GM18511 (cell line): ENCODE data around the gene SLC52A1.
"Not testable (repeated sequence)": the region's sequence is repeated elsewhere in the genome, so short reads cannot be mapped to it uniquely, and the experiment has no call there.

ENCODE experiments used
- ATAC-seq: cut with Tn5 transposase; IDR thresholded peaks from one replicate; pipeline ENCODE4 v1.9.1; 2021; ENCODE audit warnings: mild to moderate bottlenecking, moderate library complexity; ENCODE audit not compliant: unreplicated experiment

SLC52A1 gene

DNA sequence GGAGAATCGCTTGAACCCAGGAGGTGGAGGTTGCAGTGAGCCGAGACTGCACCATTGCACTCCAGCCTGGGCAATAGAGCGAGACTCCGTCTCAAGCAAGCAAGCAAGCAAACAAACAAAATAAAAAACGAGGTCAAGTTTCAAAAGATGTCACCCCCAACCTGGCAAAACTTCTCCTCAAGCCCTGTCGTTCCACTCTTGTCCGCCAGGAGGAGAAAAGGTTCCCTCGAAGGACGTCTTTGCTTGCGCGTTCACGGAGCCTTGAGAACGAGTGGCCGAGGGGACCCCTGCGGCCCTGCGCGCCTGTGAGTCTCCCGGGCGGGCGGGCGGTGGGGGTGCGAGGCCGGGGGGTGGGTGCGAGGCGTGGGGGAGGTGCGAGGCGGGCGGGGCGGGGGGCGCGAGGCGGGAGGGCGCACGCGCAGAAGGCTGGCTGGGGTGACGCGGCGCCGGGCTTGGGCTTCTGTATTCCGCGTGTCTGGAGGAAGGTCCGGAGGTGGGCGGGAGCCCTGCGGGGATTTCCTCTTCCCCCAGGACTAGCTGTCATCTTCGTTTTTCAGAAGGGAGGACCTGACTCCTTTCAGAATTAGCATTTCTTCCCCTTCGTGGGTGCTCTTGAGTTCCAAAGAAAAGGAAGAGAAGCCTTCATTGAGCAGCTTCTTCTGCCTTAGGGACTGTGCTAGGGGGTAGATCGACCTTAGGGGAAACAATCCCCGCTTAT, 3.7 kb downstream of the SLC52A1 start:
- ATAC-seq, result peak; percentile 66

GRCh38 chr17:5030168-5030567, 5.1 kb downstream of the SLC52A1 start:
- ATAC-seq, result not testable (repeated sequence)

DNA sequence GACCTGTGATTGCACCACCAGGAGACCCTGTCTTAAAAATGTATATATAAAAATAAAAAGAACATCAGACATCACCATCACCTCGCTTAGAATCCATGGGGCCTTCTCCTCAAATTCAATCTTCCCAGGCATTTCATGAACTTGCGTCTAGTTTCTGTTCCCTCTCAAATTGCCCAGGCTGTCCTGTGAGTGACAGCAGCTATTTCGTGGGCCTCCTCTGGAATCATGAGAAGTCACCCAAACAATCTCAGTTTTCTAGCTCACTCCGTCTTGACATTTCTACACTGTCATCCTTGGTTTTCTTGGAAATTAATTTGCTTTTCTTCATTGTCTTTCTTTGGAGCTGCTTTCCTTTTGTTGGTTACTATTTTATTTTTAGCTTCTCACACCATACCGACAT, 7.3 kb downstream of the SLC52A1 start:
- no peak for ATAC-seq

GRCh38 chr17:5027299-5027698, 7.9 kb downstream of the SLC52A1 start:
- no peak for ATAC-seq

DNA sequence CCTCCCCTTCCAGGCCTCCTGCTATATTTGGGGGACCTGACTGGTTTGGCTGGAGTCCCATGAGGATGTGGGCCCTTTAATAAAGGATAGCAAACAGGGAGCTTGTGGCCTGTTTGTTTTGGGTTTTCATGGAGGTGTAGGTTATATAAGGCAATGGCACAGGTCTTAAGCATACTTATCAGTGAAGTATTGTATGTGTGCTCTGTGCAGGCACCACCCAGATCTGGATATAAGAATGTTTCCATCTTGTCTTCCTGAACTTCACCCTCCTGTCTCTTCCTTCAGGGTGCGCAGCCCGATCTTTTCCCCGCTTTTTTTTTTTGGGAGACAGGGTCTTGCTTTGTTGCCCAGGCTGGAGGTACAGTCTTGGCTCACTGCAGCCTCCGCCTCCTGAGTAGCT, 10.6 kb downstream of the SLC52A1 start:
- no peak for ATAC-seq

GRCh38 chr17:5023588-5024147, 11.6 kb downstream of the SLC52A1 start:
- ATAC-seq, result no peak

DNA sequence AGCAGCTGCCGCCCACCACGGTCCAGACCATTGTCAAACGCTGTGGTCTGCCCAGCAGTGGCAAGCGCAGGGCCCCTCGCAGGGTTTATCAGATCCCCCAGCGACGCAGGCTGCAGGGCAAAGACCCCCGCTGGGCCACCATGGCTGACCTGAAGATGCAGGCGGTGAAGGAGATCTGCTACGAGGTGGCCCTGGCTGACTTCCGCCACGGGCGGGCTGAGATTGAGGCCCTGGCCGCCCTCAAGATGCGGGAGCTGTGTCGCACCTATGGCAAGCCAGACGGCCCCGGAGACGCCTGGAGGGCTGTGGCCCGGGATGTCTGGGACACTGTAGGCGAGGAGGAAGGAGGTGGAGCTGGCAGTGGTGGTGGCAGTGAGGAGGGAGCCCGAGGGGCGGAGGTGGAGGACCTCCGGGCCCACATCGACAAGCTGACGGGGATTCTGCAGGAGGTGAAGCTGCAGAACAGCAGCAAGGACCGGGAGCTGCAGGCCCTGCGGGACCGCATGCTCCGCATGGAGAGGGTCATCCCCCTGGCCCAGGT, 13.0 kb downstream of the SLC52A1 start:
- ATAC-seq, result no peak

GRCh38 chr17:5020502-5021023, 14.7 kb downstream of the SLC52A1 start:
- no peak for ATAC-seq

GRCh38 chr17:5019475-5019956, 15.7 kb downstream of the SLC52A1 start:
- ATAC-seq, result no peak

DNA sequence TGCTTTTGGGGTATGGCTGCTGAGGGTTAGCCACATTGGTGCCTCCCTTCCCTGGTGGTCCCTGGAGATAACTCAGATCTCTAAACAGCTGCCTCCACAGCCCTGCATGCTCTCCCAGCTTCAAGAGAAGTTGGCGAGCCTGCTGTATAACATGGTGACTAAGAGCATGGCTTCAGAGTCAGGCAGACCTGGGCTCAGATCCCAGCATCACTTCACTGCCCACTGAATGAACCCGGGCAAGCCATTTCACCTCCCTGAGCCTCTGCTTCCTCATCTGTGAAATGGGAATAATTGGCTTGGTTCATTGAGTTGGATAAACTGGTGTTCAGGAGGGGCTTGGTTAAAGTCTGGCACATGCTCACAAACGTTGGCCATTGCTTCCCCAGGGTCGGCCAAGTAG, 20.9 kb downstream of the SLC52A1 start:
- ATAC-seq, result no peak

GRCh38 chr17:5011928-5012327, 23.3 kb downstream of the SLC52A1 start:
- ATAC-seq, result no peak

- no peak for ATAC-seq
Measured at GRCh38 chr17:5003214-5003867, 31.9 kb downstream of the SLC52A1 start.

DNA sequence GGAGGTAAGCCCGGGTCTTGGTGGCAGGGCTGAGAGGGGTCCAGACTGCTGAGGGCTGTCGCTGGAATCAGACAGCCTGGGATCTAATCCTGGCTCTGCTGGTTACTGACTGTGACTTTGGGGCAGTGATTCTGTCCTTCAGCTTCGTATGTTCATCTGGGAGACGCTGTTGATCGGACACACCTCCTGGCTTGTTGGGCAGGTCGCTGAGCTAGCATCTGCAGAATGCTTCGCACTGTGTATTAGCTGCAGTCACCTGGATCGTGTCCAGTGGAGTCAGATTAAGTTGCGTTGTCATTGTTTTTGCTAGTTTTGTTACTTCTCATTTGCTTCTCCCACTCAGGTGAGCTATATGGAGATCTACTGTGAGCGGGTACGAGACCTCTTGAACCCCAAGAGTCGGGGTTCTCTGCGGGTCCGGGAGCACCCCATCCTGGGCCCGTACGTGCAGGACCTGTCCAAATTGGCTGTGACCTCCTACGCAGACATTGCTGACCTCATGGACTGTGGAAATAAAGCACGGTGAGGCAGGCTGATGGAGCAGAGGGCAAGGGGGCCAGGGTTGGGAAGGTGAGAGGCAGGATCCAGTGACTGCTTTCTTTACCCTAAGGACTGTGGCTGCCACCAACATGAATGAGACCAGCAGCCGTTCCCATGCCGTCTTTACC, 33.0 kb downstream of the SLC52A1 start:
- no peak for ATAC-seq

- ATAC-seq, result no peak
Measured at GRCh38 chr17:5000237-5000639, 35.0 kb downstream of the SLC52A1 start.

- ATAC-seq, result no peak
Measured at GRCh38 chr17:4999430-5000093, 35.7 kb downstream of the SLC52A1 start.

DNA sequence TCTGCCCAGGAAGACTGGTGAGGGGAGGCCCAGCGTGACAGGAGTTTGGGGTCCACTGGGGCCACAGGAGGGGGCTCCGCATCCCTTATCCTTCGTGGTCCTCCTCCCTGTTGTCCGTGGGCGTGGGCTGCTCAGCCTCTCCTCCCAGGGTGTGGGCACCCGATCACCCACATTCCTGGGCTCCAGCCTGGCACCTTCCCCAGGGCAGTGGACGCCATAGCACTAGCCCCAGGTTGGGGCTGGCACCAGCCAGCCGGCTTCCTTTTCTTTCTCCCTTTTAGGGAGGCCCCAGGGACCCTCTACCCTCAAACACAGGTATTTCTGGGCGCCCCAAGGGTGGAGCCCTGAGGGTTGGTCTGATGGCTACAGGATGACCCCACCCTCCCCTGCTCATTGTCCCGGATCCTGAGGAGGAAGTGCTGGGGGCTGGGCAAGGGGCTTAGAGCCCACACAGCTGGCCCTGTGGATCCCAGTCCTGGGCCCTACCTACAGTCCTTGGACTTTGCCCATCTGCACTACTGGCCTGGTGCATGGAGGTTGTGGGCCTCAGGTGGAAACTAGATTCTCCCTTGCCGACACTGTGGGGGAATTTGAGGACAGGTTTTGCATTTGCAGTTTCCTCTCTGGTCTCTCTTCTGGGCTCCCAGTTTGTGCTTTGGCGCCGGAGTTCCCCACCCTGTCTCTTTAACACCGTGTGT, 36.3 kb downstream of the SLC52A1 start:
- ATAC-seq, result no peak

GRCh38 chr17:4998027-4998731, 37.0 kb downstream of the SLC52A1 start:
- peak; percentile 23 for ATAC-seq

GRCh38 chr17:4997302-4998026, 37.8 kb downstream of the SLC52A1 start, which contains the start of the genes INCA1 and KIF1C:
TSS of gene INCA1 (minus strand) at chr17:4997522. CDS start at chr17:4994437, 3,085 bp downstream.
TSS of gene KIF1C (plus strand) at chr17:4997950. CDS start at chr17:5000247, 2,297 bp downstream.
- peak; percentile 86 for ATAC-seq
